PC-3 (cell line): ENCODE data around the gene GLG1.
"Not testable (repeated sequence)": the region's sequence is repeated elsewhere in the genome, so short reads cannot be mapped to it uniquely, and the experiment has no call there.

ENCODE experiments used
- CTCF ChIP-seq: fragments of 300-600 bp; sonication (generic); conservative IDR thresholded peaks from 2 replicates; pipeline ENCODE4 v1.5.1; 2017; ENCODE audit warnings: antibody characterized with exemption, low read depth, mild to moderate bottlenecking, low read length
- EZH2 ChIP-seq: fragments of 300-600 bp; sonication (generic); IDR thresholded peaks from one replicate; pipeline ENCODE4 v1.6.1; 2017; ENCODE audit warnings: antibody characterized with exemption, mild to moderate bottlenecking, low read length; ENCODE audit not compliant: unreplicated experiment

GRCh38 chr16:74552357-74552756 is 54.6 kb downstream of the GLG1 start:
- not testable (repeated sequence) for TF ChIP-seq CTCF, EZH2
